Stimulated activated naive CD8-positive, alpha-beta T cell treated with anti-CD3 and anti-CD28 coated beads, Interleukin-15, Interleukin-2, amounts not matched to agents 100 U/mL and 50 U/mL, for 24 hours (primary cell): ENCODE measurements around the gene MMP7.
"Not testable (repeated sequence)": the region's sequence is repeated elsewhere in the genome, so short reads cannot be mapped to it uniquely, and the experiment has no call there.

Experiments used
- ATAC-seq: fragments of 150-1000 bp; cut with Tn5 transposase; one replicate; pipeline ENCODE4 v1.10.0; 2021
- DNase-seq: peaks from one replicate; pipeline ENCODE4 v3.0.0; 2021

MMP7 gene

DNA sequence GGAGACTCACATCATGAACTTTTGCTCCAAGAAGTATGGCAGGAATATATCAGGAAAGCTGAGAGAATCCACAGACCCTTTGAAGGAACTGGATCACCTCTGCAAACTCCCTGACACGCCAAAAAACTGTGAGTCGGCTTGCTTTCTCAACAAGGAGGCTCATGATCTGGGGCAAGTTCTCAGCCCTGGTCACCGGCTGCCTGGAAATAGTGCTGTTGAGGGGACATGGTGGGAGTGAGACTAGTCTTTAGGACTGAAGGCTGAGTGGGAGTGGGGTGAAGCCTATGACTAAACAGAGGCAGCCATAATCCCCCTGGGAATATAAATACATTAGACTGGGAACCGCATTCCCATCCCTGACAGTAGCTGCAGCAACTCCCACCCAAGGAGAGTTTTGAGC, 8.4 kb upstream of the MMP7 start:
- ATAC-seq (no peak), DNase-seq (no peak)

DNA sequence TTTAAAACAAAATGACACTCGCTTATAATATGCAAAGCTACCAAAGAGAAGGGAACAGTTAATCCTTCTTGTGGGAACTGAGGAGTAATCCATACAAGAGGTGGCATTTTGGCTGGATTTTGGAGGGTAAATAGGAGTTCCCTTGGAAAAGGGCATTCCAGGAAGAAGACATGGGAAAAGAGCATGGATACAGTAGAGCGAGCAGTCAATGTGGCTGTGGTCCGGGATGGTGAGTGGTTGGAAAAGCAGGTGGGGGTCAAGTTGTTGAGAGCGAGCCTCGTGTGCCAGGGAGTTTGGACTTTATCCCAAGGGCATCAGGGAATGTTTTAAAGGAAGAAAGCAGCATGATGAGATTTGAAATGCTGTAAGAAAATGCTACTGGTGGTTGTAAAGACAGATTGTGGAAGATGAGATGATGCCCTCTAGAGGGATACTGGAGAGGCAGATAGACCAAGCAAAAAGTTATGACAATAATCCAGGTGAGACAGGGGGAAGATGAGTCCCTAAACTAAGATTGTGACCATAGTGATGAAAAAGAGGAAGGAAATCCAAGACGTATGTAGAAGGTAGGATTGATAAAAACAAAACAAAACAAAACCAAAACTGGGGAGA, 3.8 kb upstream of the MMP7 start:
- ATAC-seq (no peak), DNase-seq (no peak)

DNA sequence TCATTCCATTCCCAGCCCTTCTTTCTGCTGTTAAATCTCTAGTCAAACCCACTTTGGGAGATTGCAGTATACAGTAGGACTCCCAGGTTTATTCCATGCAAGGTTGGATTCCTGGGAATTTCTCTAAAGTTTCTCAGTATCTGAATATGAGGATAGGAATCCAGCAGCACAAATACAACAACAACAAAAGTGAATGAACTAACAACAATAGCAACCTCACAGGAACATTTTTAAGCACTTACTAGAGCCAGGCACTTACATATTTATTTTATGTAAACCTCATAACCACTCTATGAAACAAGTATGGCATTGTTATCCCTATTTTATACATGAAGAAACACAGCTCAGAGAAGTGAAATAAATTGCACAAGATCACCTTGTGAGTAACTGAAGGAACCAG, 1.9 kb downstream of the MMP7 start:
- no peak for DNase-seq
- no peak for ATAC-seq

DNA sequence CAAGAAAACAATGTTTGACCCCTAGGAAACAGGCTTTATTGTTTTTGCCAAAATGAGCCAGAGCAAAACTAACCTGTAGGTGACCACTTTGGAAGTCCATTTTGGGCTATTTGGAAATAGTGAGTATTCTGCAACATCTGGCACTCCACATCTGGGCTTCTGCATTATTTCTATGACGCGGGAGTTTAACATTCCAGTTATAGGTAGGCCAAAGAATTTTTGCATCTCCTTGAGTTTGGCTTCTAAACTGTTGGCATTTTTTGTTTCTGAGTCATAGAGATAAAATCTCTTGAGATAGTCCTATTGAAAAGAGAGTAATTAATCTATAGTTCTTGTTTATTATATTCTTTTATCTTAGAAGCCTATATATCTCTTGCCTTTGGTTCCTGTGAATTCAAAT, 2.9 kb downstream of the MMP7 start:
- no peak for DNase-seq
- no peak for ATAC-seq

DNA sequence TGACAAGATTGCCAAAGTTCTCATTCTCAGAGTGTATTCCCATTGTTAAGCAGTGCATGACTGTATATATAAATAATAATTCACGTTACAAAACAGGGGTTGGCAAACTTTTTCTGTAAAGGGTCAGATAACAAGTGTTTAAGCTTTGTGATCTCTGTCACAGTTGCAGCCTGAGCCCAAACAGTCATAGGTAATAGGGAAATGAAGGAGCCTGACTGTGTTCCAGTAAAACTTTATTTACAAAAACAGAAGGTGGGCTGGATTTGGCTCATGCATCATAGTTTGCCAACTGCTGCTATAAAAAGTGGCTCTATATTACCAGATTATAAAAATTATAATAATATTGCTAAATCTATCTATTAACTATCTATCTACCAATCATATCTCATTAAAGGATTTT, 3.5 kb downstream of the MMP7 start:
- ATAC-seq (no peak), DNase-seq (no peak)

DNA sequence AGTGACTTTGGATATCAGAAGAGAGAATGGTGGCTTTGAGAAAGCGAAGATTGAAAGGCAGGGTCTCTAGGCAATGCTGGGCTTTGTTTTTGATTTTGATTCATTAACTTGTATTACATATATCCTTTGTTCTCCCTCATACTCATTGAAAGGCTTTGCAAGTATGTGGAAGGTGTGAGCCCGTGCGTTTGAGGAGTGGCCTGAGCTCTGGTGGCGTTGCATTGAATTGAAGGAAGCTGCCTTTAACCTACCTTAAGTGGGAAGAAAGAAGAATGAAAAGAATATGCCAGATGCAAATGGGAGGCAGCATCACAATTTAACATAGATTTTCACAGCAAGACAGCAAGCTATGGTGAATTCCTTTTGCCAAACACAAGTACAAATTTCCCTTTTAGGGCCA, 6.7 kb downstream of the MMP7 start:
- DNase-seq (no peak), ATAC-seq (no peak)

DNA sequence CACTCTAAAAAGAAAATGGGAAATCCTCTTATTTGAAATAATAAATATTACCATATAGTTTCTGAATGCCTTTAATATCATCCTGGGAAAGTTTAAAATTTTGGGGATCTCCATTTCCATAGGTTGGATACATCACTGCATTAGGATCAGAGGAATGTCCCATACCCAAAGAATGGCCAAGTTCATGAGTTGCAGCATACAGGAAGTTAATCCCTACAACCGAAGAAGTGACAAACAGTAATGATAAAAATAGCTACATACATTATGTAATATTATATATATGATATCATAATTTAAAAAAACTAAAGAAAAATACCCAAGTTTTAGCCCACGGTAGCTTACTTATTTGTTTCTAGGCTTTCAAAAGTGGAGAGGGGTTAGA, 7.4 kb downstream of the MMP7 start:
- ATAC-seq: no peak
- DNase-seq: no peak

DNA sequence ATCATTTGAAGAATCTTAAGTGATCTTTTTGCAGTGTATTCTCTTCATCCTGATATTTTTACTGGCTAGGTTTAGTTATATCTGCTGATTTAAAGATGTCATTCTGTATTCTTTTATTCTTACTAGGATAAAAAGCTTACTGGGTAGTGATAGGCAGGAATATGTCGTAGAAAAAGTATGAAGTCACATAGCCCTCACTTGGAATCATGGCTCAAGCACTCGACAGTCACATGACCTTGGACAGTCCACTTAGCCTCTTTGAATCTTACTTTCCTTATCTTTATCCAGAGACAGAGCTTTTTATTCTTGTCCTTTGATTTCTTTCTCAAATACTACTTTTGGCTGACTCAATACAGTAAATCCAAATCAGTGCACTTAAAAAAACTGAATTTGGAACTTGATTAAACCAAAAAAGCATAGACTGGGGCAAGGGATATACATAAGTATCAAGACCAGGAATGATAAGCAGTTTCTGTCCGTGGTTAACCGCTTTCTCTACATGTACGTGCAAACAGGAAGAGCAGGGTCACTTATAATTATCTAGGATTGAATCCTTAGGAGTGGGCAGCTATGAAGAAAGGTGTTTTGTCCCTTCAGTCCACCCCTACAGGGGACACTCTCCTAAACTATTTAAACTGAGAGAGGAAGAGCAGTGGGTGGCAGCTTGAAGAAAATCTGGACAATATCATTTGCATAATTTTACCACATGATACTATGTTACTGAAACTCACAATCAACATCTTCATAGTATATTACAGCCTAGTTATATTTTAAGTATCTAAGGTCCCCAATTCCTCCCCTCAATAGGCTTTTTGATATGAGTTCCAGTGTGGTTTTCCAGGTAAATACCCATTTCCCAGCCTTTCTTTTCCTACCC, 8.0 kb downstream of the MMP7 start:
- ATAC-seq: no peak
- DNase-seq: no peak

DNA sequence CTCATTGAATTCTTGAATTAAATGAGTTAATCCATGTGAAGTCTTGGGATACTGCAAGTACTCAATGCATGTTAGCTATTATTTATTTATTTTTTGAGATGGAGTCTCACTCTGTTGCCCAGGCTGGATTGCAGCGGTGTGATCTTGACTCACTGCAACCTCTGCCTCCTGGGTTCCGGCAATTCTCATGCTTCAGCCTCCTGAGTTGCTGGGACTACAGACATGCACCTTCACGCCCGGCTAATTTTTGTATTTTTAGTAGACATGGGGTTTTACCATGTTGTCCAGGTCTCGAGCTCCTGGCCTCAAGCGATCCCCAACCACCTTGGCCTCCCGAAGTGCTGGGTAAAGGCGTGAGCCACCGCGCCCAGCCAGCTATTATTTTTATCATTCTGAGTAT, 9.4 kb downstream of the MMP7 start:
- ATAC-seq: no peak
- no peak for DNase-seq

GRCh38 chr11:102520514-102520913, 10.0 kb downstream of the MMP7 start:
- no peak for DNase-seq
- ATAC-seq: no peak

- ATAC-seq (no peak), DNase-seq (no peak)
These were observed 12.1 kb downstream of the MMP7 start for GRCh38 chr11:102518296-102519094.

- DNase-seq: no peak
- no peak for ATAC-seq
These were observed 12.9 kb downstream of the MMP7 start for GRCh38 chr11:102517670-102518069.

DNA sequence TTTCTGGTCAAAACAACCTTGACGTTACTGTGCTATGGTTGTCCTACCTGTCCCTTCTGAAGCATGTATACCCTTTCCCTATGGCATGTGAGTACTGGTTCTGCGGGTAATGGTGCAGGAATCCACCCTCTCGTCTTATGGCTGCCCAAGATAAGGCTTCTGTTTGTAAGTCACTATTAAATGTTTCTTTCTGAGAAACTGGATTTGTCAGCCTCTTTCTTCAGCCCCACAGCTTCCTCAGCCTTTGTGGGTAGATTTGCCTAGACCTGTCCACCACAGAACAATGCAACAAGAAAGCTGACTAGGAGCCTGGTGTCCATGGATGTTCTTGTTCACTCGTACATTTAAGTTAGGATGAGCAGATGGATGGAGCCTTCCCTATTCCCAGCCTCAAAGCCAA, 14.4 kb downstream of the MMP7 start:
- ATAC-seq: no peak
- no peak for DNase-seq

DNA sequence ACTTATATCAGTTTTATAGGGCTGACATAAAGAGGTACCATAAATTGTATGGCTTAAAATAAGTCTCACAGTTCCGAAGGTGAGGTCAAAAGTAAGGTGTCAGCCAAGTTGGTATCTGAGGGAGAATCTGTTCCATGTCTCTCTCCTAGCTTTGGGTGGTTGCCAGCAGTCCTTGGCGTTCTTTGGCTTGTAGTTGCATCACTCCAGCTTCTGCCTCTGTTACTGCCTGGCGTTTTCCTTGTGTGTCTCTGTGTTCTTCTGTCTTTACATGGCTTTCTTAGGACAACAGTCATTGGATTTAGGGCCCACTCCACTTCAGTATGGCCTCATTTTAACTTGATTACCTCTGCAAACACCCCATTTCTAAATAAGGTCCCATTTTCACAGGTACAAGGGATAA, 16.7 kb downstream of the MMP7 start:
- DNase-seq: no peak
- ATAC-seq: no peak

DNA sequence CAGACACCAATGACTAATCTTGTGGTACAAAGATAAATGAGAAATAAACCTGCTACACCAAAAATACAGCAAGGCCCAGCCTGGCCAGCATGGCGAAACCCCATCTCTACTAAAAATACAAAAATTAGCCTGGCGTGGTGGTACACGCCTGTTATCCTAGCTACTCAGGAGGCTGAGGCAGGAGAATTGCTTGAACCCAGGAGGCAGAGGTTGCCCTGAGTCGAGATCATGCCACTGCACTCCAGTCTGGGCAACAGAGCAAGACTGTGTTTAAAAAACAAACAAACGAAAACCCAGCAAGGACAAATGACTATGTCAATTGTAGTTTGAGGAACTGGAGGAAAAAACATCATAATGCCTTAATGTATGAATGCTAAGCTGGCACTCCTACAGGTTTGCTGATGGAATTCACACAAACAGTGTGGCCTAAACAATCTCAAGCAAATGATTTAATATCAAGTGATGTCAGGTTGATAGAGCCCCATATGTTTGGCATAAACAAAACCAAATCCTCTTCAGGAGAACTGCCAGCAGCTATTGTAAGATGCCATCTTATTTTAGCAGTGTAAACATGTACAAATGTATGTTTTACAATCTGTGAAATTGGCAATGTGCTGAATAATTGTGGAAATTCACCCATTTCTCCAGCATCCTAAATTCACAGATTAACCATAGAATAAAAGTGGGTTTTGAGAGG, 20.0 kb downstream of the MMP7 start:
- ATAC-seq (no peak), DNase-seq (no peak)

DNA sequence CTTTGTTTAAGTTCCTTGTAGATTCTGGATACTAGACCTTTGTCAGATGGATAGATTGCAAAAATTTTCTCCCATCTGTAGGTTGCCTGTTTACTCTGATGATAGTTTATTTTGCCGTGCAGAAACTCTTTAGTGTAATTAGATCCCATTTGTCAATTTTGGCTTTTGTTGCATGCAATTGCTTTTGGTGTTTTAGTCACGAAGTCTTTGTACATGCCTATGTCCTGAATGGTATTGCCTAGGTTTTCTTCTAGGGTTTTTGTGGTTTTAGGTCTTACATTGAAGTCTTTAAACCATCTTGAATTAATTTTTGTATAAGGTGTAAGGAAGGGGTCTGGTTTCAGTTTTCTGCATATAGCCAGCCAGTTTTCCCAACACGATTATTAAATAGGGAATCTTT, 27.7 kb downstream of the MMP7 start:
- not testable (repeated sequence) for ATAC-seq, DNase-seq

DNA sequence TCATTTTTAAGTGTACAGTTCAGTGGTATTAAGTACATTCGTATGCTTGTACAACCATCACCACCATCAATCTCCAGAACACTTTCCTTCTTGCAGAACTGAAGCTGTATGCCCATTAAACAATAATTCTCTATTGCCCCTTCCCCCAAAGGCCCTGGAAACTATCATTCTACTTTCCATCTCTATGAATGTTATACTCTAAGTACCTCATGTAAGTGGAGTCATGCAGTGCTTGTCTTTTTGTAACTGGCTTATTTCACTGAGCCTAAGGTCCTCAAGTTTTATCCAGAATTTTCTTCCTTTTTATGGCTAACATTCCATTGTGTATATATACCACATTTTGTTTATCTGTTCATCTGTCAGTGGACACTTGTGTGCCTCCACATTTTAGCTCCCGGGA, 29.7 kb downstream of the MMP7 start:
- ATAC-seq: no peak

DNA sequence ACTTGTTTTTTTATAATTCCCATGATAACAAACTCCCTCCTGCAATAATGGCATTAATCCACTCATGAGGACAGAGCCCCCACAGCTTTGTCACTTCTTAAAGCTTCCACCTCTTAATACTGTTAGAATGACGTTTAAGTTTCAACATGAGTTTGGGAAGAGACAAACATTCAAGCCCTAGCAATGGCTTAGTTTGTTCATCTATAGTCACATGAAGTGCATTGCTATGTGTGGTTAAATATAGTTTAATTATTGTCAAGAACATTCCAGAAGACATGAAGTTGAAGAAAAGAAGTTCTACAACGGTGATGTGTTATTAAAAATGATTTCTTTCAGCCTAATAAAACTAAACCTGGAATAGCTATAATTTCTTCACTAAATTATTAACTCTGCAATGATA, 30.6 kb downstream of the MMP7 start:
- no peak for ATAC-seq
- no peak for DNase-seq

More for the DNA sequence above, 29.7 kb downstream of the MMP7 start:
- no peak for DNase-seq

DNA sequence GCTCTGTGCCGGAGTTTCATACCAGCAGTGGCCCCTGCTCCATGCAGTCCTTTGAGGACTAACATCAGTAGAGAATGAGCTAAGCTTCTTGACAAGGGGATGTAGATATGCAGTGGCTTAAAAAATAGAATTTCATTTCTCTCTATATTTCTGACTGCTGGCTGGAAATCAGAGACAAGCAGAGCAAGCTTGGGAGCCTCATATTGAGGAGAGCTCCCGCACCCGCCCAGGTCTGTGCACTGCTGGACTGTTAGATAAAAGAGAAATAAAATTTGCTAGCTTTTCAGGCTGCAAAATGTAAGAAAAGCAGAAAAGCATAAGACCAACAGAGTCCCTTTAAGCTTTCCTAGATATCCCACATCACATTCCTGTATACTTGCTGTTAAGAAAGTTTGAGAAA, 31.4 kb downstream of the MMP7 start:
- ATAC-seq (no peak), DNase-seq (no peak)

- no peak for DNase-seq
- no peak for ATAC-seq
These were observed 33.5 kb downstream of the MMP7 start for GRCh38 chr11:102497061-102497460.

DNA sequence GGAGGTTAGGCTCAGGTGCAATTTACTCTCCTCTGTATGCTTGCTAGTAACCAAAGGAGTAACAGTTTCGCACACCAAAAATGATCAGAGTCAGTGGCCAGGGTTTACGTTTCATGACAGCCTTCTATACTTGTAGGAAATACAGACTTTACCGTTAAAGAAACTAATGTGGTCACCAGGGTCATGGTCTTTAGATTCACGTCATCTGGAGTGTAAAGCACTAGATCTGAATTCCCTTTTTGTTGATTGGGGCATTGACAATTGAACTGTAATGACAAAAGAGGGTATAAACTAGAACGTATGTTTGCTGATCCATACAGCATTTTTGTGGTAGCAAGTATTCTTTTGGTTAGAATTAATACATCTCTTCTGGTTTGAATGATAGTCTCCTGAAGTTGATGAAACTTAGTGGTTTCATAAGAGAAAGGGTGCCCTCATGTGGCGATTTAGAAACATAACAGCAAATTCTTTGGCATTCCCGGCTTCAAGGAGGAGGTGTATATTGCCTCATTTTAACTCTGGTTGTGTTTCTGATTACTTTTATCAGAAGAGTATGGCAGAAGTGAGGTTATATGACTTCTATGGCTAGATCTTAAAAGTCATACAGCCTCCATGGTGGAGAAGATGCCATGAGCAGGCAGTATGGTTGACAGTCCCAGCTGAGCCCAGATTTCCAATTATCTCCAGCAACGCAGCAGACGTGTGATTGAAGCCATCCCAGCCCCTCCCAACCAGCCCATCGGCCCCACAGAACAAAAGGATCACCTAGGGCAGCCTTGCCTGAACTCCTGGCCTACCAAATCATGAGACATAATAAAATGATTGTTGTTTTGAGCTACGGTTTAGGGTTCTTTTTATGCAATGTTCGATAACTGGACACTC, 35.1 kb downstream of the MMP7 start:
- ATAC-seq: peak; percentile 35

GRCh38 chr11:102494216-102494615, 36.3 kb downstream of the MMP7 start:
- ATAC-seq (no peak), DNase-seq (no peak)

More for the DNA sequence above, 35.1 kb downstream of the MMP7 start:
- peak; percentile 34 for DNase-seq
